ENCODE measurements around the gene LRSAM1.

DNA sequence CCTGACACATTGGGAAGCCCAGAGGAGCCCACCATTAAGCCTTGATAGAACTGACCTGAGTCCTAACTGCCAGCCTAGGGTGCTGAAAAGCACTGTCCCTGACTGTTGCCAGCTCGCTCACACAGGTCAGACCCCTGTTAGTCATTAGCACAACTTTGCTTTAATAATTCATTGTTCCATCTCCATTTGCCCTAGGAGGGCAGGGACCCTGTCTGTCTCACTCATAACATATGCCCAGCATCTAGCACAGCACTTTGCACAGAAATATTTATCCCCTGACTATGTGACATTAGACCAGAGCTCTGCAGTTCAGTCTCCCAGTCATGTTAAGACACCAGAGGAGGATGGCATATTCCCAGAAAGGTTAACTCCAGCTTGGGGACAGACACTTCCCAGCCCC lies 99.0 kb downstream of the LRSAM1 start:
- TF ChIP-seq POLR2A (IDR thresholded peaks at IDR 0.05; ENCODE audit: low read depth, low read length) (no peak), TAF1 (IDR thresholded peaks at IDR 0.05; ENCODE audit: low read depth, low read length) (no peak), SPI1 (IDR thresholded peaks at IDR 0.05; ENCODE audit: low read depth, low read length) (no peak), POU2F2 (IDR thresholded peaks at IDR 0.05; ENCODE audit: low read depth, low read length) (no peak), POLR2AphosphoS5 (IDR thresholded peaks at IDR 0.05; ENCODE audit: low read depth, low read length) (no peak)

Data from GM12891 (cell line).